Activated CD4-positive, alpha-beta T cell treated with anti-CD3 and anti-CD28 coated beads, Interleukin-2, amount 10 ng/mL, durations not matched to agents 7 days and 5 days (primary cell): Measurements from ENCODE around the gene DENND1A. TPM values are rescaled to one million over a fixed set of nuclear protein-coding genes. Genes with fewer than 3 reads are reported as not detected.
"Not testable (repeated sequence)": the region's sequence is repeated elsewhere in the genome, so short reads cannot be mapped to it uniquely, and the experiment has no call there.

Source experiments
- CTCF ChIA-PET: fragments of 350-600 bp; sonication (Branson Sonifier 250); formaldehyde crosslinking; loops from one replicate; lab custom pipeline; 2021; ENCODE audit warnings: antibody characterized with exemption; lab: Charles Lee
- POLR2A ChIA-PET: fragments of 350-600 bp; sonication (Branson Sonifier 250); formaldehyde crosslinking; loops from one replicate; lab custom pipeline; 2021; ENCODE audit warnings: antibody characterized with exemption; lab: Charles Lee
- DNase-seq: peaks from one replicate; pipeline ENCODE4 v3.0.0-alpha.2; 2020
- H3K27ac Mint-ChIP-seq: one replicate; pipeline ENCODE4 v1.8.0; 2021; ENCODE audit warnings: mild to moderate bottlenecking, moderate library complexity, mixed read lengths
- H3K27me3 Mint-ChIP-seq: one replicate; pipeline ENCODE4 v1.8.0; 2021; ENCODE audit warnings: mixed read lengths
- H3K36me3 Mint-ChIP-seq: one replicate; pipeline ENCODE4 v1.8.0; 2021; ENCODE audit warnings: low read depth, mixed read lengths
- H3K4me1 Mint-ChIP-seq: one replicate; pipeline ENCODE4 v1.8.0; 2021; ENCODE audit warnings: mixed read lengths
- H3K4me3 Mint-ChIP-seq: one replicate; pipeline ENCODE4 v1.8.0; 2021; ENCODE audit warnings: mild to moderate bottlenecking, moderate library complexity, mixed read lengths
- H3K9me3 Mint-ChIP-seq: one replicate; pipeline ENCODE4 v1.8.0; 2021; ENCODE audit warnings: mixed read lengths
- total RNA-seq, 2 experiments: library from RNA; stranded (reverse); gene quantifications; one replicate each; pipeline ENCODE4 v1.2.3, GENCODE V29; 2021

The DENND1A gene
- total RNA-seq, 2 experiments from 2014 or later: 15.5 to 21.2 TPM

DNA sequence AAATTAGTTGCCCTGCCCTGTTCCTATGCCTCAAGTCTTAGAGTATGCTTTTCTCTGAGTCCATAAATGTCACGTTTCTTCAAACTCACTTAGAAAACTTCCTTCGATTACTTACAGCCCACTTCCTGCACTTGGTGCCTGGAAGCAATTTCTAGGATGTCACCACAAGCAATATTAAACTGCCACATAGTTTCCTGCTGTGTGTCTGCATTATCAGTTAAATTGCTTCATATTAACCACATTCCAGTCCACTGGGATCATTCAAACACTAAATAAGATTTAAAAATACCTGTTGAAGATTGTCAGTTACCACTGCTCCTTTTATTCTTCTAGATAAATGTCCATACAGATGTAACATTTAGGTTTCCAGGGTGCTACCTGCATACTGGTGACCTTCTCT, 4.1 kb downstream of the DENND1A start:
- DNase-seq: no peak
- ChIA-PET POLR2A (no interaction called here), CTCF (no interaction called here)
- no peak overlapping the region for H3K27ac Mint-ChIP-seq
- no peak overlapping the region for H3K4me3 Mint-ChIP-seq
- no peaks in the 10 kb centered on the region for H3K27me3 Mint-ChIP-seq
- H3K9me3 Mint-ChIP-seq: peaks cover 6% of the 10 kb centered on the region
- peaks cover 38% of the 10 kb centered on the region for H3K4me1 Mint-ChIP-seq
- peaks cover 8% of the 10 kb centered on the region for H3K36me3 Mint-ChIP-seq

GRCh38 chr9:123925161-123925560, 4.8 kb downstream of the DENND1A start:
- ChIA-PET POLR2A (no interaction called here), CTCF (no interaction called here)
- H3K27ac Mint-ChIP-seq: no peak overlapping the region
- H3K36me3 Mint-ChIP-seq: peaks cover 8% of the 10 kb centered on the region
- peaks cover 6% of the 10 kb centered on the region for H3K9me3 Mint-ChIP-seq
- H3K4me3 Mint-ChIP-seq: no peak overlapping the region
- H3K4me1 Mint-ChIP-seq: peaks cover 32% of the 10 kb centered on the region
- H3K27me3 Mint-ChIP-seq: no peaks in the 10 kb centered on the region
- no peak for DNase-seq

GRCh38 chr9:123924727-123925126, 5.2 kb downstream of the DENND1A start:
- H3K4me3 Mint-ChIP-seq: no peak overlapping the region
- POLR2A ChIA-PET: no interaction called here
- H3K4me1 Mint-ChIP-seq: peaks cover 32% of the 10 kb centered on the region
- no peak for DNase-seq
- H3K27me3 Mint-ChIP-seq: no peaks in the 10 kb centered on the region
- H3K36me3 Mint-ChIP-seq: peaks cover 8% of the 10 kb centered on the region
- no peak overlapping the region for H3K27ac Mint-ChIP-seq
- H3K9me3 Mint-ChIP-seq: peaks cover 6% of the 10 kb centered on the region
- CTCF ChIA-PET: no interaction called here

GRCh38 chr9:123923884-123924283, 6.0 kb downstream of the DENND1A start:
- Mint-ChIP-seq H3K27ac (no peak overlapping the region), H3K27me3 (no peaks in the 10 kb centered on the region), H3K9me3 (peaks cover 6% of the 10 kb centered on the region), H3K4me1 (peaks cover 30% of the 10 kb centered on the region), H3K36me3 (peaks cover 8% of the 10 kb centered on the region), H3K4me3 (no peak overlapping the region)
- DNase-seq: no peak
- ChIA-PET POLR2A (no interaction called here), CTCF (no interaction called here)

- H3K27me3 Mint-ChIP-seq: no peaks in the 10 kb centered on the region
- peaks cover 8% of the 10 kb centered on the region for H3K36me3 Mint-ChIP-seq
- ChIA-PET POLR2A (no interaction called here), CTCF (no interaction called here)
- no peak overlapping the region for H3K4me3 Mint-ChIP-seq
- H3K9me3 Mint-ChIP-seq: peaks cover 6% of the 10 kb centered on the region
- peaks cover 25% of the 10 kb centered on the region for H3K4me1 Mint-ChIP-seq
- no peak overlapping the region for H3K27ac Mint-ChIP-seq
- no peak for DNase-seq
Observed at GRCh38 chr9:123923377-123923776, 6.5 kb downstream of the DENND1A start.

DNA sequence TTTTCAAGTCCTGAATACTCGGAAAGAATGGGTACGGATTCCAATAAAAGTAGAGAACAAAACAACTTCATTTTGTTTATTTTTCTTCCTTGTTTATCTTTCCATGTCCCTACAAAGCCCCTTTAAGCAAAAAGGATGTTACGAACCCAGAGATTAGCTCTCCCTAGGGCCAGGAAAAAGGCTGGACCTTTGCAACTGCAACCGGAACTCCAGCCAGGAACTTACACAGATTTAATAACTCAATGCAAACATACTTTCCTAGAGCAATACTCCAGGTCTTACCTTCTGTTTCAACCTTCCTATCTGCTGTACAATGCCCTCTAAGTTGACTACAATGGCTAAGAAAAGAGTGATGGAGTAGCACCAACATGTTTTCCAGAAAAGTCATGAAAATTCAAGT, 7.0 kb downstream of the DENND1A start:
- H3K4me3 Mint-ChIP-seq: no peak overlapping the region
- ChIA-PET CTCF (no interaction called here), POLR2A (interaction anchor here (0.6 kb wide), 1 partner anchor 1237 kb away, joined by 3 read pairs; no protein-coding TSS in a partner anchor)
- H3K4me1 Mint-ChIP-seq: peaks cover 20% of the 10 kb centered on the region
- H3K27ac Mint-ChIP-seq: no peak overlapping the region
- peaks cover 8% of the 10 kb centered on the region for H3K36me3 Mint-ChIP-seq
- peaks cover 6% of the 10 kb centered on the region for H3K9me3 Mint-ChIP-seq
- H3K27me3 Mint-ChIP-seq: no peaks in the 10 kb centered on the region
- no peak for DNase-seq

- CTCF ChIA-PET: interaction anchor here (0.6 kb wide), 1 partner anchor 58 kb away, joined by 3 read pairs; no protein-coding TSS in a partner anchor
- no peak for DNase-seq
- H3K36me3 Mint-ChIP-seq: peaks cover 8% of the 10 kb centered on the region
- no peak overlapping the region for H3K4me3 Mint-ChIP-seq
- POLR2A ChIA-PET: interaction anchor here (0.6 kb wide), 1 partner anchor 1237 kb away, joined by 3 read pairs; no protein-coding TSS in a partner anchor
- peaks cover 6% of the 10 kb centered on the region for H3K9me3 Mint-ChIP-seq
- peaks cover 15% of the 10 kb centered on the region for H3K4me1 Mint-ChIP-seq
- no peak overlapping the region for H3K27ac Mint-ChIP-seq
- no peaks in the 10 kb centered on the region for H3K27me3 Mint-ChIP-seq
Observed at GRCh38 chr9:123922431-123922830, 7.5 kb downstream of the DENND1A start.

DNA sequence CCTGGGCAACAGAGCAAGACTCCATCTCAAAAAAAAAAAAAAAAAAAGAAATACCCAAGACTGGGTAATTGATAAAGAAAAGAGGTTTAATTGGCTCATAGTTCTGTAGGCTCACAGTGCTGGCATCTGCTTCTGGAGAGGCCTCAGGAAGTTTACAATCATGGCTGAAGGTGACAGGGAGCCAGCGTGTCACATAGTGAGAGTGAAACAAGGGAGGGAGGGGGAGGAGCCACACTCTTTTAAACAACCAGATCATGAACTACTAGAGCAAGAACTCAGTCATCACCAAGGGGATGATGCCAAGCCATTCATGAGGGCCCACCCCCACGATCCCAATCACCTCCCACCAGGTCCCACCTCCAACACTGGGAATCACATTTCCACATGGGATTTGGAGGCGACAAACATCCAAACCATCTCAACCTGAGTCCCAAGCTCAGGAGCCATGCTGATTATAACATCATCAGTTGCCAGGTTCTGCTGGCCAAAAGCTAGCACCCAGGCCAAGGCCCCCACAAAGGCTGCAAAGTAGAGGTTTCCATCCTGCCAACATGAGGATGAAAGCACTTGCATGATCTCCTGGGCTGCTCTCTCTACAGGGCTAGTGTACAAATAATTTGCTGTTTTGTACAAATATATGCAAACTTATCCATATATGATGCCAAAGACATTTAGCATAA, 15.3 kb downstream of the DENND1A start:
- Mint-ChIP-seq H3K27ac (no peak overlapping the region), H3K27me3 (no peaks in the 10 kb centered on the region), H3K36me3 (peaks cover 4% of the 10 kb centered on the region), H3K4me1 (no peaks in the 10 kb centered on the region), H3K4me3 (no peak overlapping the region), H3K9me3 (peaks cover 5% of the 10 kb centered on the region)
- no peak for DNase-seq
- POLR2A ChIA-PET: no interaction called here
- CTCF ChIA-PET: no interaction called here

- ChIA-PET POLR2A (no interaction called here), CTCF (interaction anchor here (1.0 kb wide), 1 partner anchor 53 kb away, joined by 3 read pairs; no protein-coding TSS in a partner anchor)
- peaks cover 7% of the 10 kb centered on the region for H3K9me3 Mint-ChIP-seq
- peaks cover 4% of the 10 kb centered on the region for H3K36me3 Mint-ChIP-seq
- H3K4me3 Mint-ChIP-seq: no peak overlapping the region
- no peak for DNase-seq
- H3K27ac Mint-ChIP-seq: no peak overlapping the region
- no peaks in the 10 kb centered on the region for H3K27me3 Mint-ChIP-seq
- no peaks in the 10 kb centered on the region for H3K4me1 Mint-ChIP-seq
Observed at GRCh38 chr9:123912167-123912897, 17.6 kb downstream of the DENND1A start.

DNA sequence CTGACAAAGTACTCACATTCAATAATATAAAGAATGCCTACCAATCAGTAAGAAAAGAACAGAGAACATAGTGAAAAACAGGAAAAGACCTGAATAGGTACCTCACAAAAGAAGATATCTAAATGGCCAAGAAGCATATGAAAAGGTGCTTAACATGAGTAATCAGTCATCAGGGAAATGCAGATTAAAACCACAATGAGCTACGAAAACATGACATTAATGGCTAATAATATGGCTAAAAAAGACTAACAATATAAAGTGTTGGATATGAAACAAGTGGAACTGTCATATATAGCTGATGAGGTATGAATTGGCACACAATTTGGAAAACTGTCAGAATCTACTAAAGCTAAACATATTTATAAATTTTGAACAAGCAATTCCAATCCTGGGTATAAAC, 18.9 kb downstream of the DENND1A start:
- ChIA-PET POLR2A (no interaction called here), CTCF (interaction anchor here (1.0 kb wide), 1 partner anchor 51 kb away, joined by 3 read pairs; no protein-coding TSS in a partner anchor)
- Mint-ChIP-seq H3K27me3 (no peaks in the 10 kb centered on the region), H3K4me1 (no peaks in the 10 kb centered on the region), H3K4me3 (no peak overlapping the region), H3K27ac (no peak overlapping the region), H3K36me3 (peaks cover 4% of the 10 kb centered on the region), H3K9me3 (peaks cover 7% of the 10 kb centered on the region)
- no peak for DNase-seq

GRCh38 chr9:123909192-123909591, 20.7 kb downstream of the DENND1A start:
- H3K9me3 Mint-ChIP-seq, H3K4me3 Mint-ChIP-seq, POLR2A ChIA-PET, H3K27me3 Mint-ChIP-seq, H3K4me1 Mint-ChIP-seq, DNase-seq, H3K27ac Mint-ChIP-seq, CTCF ChIA-PET, H3K36me3 Mint-ChIP-seq: not testable (repeated sequence)

GRCh38 chr9:123903550-123903949, 26.4 kb downstream of the DENND1A start:
- H3K27ac Mint-ChIP-seq, POLR2A ChIA-PET, CTCF ChIA-PET, H3K36me3 Mint-ChIP-seq, H3K4me3 Mint-ChIP-seq, H3K4me1 Mint-ChIP-seq, H3K27me3 Mint-ChIP-seq, H3K9me3 Mint-ChIP-seq, DNase-seq: not testable (repeated sequence)

DNA sequence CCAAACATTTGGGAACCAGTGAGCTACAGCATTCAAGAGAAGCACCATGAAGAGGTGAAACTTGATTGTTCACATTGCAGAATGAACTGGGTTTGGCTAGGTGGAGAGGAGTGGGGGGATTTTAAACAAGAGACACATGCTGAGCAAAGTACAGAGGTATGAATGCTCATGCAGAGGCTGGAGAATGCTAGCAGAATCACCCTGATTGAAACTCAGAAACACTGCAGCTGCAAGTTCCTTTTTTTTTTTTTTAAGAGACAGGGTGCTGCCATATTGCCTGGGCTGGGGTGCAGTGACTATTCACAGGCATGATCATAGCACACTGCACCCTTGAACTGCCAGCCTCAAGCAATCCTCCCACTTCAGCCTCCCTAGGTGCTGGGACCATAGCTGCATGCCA, 35.1 kb downstream of the DENND1A start:
- POLR2A ChIA-PET: interaction anchor here (0.5 kb wide), 1 partner anchor 67 kb away, joined by 4 read pairs; no protein-coding TSS in a partner anchor
- DNase-seq: no peak
- no peak overlapping the region for H3K27ac Mint-ChIP-seq
- H3K4me1 Mint-ChIP-seq: peaks cover 3% of the 10 kb centered on the region
- H3K27me3 Mint-ChIP-seq: no peaks in the 10 kb centered on the region
- no peaks in the 10 kb centered on the region for H3K36me3 Mint-ChIP-seq
- CTCF ChIA-PET: no interaction called here
- H3K4me3 Mint-ChIP-seq: no peak overlapping the region
- H3K9me3 Mint-ChIP-seq: no peaks in the 10 kb centered on the region
